IMR-90 (cell line): ENCODE measurements around the gene ZNF415.

ENCODE experiments used
- CEBPB ChIP-seq: IDR thresholded peaks from 2 replicates; pipeline ENCODE4 v1.6.1; 2012; ENCODE audit warnings: low read depth, low read length, improper control_type of control experiment
- POLR2A ChIP-seq: IDR thresholded peaks from 2 replicates; pipeline ENCODE4 v1.6.1; 2012; ENCODE audit warnings: mild to moderate bottlenecking, low read depth, low read length
- TF ChIP-seq, protein P1 (sequence below): conservative IDR thresholded peaks from 2 replicates; pipeline ENCODE4 v1.5.1; 2012; ENCODE audit warnings: mild to moderate bottlenecking, low read depth, low read length, improper control_type of control experiment
- TF ChIP-seq, protein P2 (sequence below): fragments of 150-350 bp; IDR thresholded peaks from 2 replicates; pipeline ENCODE4 v1.6.1; 2017; ENCODE audit warnings: mild to moderate bottlenecking, antibody characterized with exemption, low read length, low read depth

DNA sequence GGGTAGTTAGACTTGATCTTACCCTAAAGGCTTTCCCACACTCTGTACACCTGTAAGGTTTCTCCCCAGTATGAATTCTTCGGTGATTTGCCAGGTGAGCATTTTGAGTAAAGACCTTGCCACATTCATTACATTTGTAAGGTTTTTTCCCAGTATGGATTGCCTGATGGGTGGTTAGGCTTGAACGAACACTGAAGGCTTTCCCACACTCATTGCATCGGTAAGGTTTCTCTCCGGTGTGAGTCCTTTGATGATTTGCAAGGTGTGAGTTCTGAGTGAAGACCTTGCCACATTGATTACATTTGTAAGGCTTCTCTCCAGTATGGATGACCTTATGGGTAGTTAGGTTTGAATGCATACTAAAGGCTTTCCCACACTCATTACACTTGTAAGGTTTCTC is 64.5 kb downstream of the ZNF415 start:
- TF ChIP-seq POLR2A (no peak), CEBPB (no peak)
- TF ChIP-seq, protein P1, sequence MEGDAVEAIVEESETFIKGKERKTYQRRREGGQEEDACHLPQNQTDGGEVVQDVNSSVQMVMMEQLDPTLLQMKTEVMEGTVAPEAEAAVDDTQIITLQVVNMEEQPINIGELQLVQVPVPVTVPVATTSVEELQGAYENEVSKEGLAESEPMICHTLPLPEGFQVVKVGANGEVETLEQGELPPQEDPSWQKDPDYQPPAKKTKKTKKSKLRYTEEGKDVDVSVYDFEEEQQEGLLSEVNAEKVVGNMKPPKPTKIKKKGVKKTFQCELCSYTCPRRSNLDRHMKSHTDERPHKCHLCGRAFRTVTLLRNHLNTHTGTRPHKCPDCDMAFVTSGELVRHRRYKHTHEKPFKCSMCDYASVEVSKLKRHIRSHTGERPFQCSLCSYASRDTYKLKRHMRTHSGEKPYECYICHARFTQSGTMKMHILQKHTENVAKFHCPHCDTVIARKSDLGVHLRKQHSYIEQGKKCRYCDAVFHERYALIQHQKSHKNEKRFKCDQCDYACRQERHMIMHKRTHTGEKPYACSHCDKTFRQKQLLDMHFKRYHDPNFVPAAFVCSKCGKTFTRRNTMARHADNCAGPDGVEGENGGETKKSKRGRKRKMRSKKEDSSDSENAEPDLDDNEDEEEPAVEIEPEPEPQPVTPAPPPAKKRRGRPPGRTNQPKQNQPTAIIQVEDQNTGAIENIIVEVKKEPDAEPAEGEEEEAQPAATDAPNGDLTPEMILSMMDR: no peak
- TF ChIP-seq, protein P2, sequence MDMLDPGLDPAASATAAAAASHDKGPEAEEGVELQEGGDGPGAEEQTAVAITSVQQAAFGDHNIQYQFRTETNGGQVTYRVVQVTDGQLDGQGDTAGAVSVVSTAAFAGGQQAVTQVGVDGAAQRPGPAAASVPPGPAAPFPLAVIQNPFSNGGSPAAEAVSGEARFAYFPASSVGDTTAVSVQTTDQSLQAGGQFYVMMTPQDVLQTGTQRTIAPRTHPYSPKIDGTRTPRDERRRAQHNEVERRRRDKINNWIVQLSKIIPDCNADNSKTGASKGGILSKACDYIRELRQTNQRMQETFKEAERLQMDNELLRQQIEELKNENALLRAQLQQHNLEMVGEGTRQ: no peak
